Left colon (tissue), 2 donors: ENCODE data around the gene CLCN6. TPM values are rescaled to one million over a fixed set of nuclear protein-coding genes. Genes with fewer than 3 reads are reported as not detected.

Experiments used
- ATAC-seq: fragments of 200-7000 bp; cut with Tn5 transposase; one replicate; pipeline ENCODE4 v1.9.1; 2020; ENCODE audit warnings: mild to moderate bottlenecking, moderate library complexity
- DNase-seq, 2 donors: peaks; one replicate each; pipeline ENCODE4 v3.0.0-alpha.2; 2020
- intact Hi-C, 2 donors: fragments of 100-400 bp; cut with DNase I in 1 of 2; cut with micrococcal nuclease in 1 of 2; formaldehyde crosslinking; loops; one replicate each; pipeline versions ENCODE4 v1.11.2 to v1.14.0; 2022; cut with DNase I, micrococcal nuclease
- total RNA-seq, 2 donors: library from RNA; stranded (reverse); fragmentation: NEBNext Ultra II Directional; extraction: Animal tissue kit (Norgen Biotek cat#: 25700); gene quantifications; one replicate each; pipeline ENCODE4 v1.2.1, GENCODE V29; 2021
- donor health status: DM: no; HTN: no; CAD: no.
- donor health status: DM: yes; HTN: yes; CAD: no.

The CLCN6 gene
- total RNA-seq, 2 donors from 2014 or later: 14.6 to 20.4 TPM

DNA sequence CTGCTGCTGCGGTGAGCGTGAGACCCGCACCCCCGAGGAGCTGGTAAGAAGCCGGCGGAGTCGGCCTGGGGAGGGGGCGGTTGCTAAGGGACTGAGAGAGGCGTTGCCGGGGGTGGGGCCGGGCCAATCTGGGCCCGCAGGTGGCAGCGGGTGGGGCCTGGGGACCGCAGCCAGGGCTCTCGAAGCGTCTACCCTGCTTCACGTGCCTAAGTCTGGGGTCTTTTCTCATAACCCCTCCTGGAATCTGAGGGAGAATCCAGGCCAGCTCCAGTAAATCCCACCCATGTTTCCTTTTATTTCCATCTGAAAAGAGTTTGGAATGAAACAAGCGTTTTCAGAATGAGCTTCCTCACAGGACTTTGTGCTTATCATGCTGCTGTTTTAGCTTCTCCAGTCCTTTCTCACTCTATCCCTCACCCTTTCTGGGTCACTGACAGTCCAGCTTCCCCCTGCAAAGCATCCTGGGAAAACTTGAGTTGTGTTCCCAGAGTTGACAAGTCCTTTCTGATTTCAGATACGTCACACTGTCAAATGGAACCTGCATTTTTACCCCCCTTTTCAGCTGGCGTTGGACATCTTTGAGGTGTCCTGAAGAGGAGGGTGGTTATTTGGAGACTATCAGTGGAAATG, 431 bp downstream of the CLCN6 start:
- ATAC-seq: peak; percentile 53
- intact Hi-C loops: no loop called here
- DNase-seq: no peak

DNA sequence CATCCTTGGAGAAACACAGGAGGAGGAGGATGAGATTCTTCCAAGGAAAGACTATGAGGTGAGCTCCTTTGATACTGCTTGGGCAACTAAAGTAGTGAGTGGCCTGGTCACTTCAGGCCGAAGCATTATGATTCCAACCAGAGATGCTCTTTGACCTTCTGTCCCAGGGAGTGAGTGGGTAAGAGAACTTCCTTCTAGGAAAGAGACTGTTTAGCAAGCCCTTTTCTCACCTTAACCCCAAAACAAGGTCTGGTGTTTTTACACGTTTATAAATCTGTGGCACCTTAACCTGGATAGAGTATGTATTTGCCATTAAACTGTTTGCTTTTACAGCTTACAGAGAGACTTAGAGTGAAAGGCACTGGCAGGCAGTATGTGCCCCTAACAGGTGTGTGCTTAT, 1.1 kb downstream of the CLCN6 start:
- intact Hi-C loops: no loop called here
- DNase-seq (no peak), ATAC-seq (no peak)

DNA sequence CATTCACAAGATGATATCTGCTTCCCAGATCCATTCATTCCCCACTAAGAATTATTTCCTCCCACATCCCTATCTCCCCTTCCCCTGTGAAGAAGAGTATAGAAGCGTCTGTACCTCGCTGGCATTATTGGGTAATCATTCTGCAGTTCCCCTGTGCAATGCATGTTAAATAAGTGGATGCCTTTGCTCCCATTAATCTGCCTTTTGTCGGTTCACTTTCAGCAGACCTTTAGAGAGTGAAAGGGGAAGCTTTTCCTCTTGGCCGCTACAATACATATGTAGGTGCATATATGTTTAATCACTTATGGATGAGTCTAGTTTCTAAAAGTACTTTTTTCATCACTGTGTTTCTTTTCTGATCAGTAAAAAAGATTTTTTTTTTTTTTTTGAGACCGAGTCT, 7.0 kb downstream of the CLCN6 start:
- intact Hi-C loops: no loop called here
- no peak for DNase-seq
- ATAC-seq: no peak

DNA sequence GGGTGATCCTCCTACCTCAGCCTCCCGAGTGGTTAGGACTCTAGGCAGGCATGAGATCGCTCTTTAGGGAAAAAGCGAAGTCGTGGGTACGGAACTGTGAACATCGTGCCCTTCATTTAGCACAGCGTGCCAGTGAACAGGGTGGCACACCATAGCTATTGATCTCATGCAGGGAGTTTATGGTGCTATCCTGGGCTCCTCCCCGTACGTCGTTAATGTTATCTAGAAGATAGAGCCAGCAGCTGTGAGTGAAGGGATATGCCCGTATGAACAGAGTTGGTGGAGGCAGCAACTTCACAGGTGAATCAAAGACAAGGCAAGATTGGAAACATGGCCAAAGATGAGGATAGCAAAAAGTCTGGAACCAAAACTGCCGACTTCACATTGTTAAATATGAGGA, 11.2 kb downstream of the CLCN6 start:
- no peak for DNase-seq
- intact Hi-C loops: no loop called here
- ATAC-seq: peak; percentile 79

DNA sequence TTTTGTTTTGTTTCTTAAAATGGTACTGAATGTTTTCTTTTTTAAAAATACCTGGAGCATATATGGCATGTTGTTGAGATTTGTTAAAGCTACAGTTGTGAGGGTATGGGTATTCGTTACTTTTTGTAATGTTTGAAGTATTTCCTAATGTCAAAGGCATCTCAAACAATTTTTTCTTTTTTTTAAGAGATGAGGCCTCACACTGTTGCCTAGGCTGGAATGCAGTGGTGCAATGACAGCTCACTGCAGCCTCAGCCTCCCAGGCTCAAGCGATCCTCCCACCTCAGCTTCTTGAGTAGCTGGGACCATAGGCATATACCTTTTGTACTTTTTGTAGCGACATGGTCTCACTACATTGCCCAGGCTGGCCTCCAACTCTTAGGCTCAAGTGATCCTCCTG, 16.1 kb downstream of the CLCN6 start:
- no peak for ATAC-seq
- intact Hi-C loops: no loop called here
- no peak for DNase-seq

DNA sequence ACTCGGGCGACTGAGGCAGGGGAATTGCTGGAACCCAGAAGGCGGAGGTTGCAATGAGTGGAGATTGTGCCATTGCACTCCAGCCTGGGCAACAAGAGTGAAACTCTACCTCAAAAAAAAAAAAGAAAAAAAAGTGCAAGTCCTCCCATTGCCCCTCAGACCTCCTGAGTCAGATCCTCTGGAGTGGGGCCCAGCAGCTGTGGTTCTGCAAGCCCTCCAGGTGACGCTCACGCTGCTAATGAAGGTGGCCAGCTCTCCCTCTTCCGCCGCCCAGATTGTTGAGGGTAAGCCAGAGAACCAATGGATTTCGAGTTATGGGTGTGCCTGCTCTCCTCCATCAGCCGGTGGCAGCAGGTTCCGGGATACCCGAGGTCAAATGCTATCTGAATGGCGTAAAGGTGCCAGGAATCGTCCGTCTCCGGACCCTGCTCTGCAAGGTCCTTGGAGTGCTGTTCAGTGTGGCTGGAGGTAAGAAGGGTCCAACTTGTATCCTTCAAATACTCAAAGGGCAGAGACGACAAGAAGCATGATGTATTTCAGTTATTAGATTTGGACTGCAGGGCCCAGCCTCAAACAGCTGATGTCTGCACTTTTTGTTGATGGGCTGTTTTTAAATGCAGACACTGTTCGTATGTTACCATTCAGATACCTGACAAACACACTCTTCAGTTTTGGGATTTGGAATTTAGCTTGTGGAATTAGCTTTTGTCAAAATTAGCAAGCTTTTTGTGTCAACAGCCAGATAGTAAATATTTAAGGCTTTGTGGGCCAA, 17.6 kb downstream of the CLCN6 start:
- ATAC-seq (no peak), DNase-seq (no peak)
- intact Hi-C loops: no loop called here

DNA sequence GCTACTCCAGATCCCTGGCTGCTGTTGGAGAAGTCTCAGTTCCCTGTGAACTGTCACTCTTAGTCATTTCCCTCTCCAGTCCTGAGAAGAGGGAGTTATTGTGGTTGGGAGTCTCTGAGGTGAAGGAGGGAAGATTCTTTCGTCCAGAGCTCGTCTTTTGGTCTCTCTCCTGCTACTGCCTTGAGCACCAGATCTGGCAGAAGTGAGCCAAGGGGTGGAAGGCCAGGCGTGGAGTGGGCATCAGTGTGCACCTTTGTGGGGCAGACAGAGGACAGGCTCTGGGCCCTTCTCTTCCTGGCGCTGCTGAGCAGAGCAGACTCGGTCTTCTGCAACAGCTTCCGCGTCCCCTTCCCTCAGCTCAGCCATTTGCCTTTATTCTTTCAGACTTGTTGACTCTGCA, 19.1 kb downstream of the CLCN6 start:
- DNase-seq (no peak), ATAC-seq (no peak)
- intact Hi-C loops: no loop called here

DNA sequence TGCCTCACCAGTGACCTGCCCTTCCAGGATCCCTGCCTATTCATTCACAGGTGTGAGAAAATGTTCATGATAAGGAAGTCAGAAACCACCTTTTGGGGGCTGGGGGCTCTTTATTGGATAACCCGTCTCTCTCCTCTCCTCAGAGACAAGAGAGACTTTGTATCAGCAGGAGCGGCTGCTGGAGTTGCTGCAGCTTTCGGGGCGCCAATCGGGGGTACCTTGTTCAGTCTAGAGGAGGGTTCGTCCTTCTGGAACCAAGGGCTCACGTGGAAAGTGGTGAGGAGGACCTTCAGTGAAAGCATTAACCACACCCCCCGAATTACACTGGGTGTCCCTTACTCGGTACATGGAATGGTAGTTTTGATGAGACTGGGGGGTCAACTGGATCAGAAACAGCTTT, 21.0 kb downstream of the CLCN6 start:
- DNase-seq (no peak), ATAC-seq (no peak)
- intact Hi-C loops: no loop called here

DNA sequence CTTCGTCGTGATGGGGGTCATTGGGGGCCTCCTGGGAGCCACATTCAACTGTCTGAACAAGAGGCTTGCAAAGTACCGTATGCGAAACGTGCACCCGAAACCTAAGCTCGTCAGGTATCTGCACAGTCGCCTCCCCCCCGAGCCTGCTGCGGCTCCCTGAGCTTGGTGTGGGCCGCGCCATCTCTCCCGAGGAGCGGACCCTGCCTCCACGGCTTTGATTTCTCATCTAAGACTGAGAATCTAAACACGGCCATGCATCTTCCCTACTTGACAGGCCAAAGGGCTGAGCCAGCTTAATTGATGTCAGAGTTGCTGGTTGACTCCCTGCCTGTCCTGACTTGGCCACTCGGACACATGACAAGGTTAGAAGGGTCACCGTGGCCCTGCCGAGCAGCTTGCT, 22.5 kb downstream of the CLCN6 start:
- intact Hi-C loops: no loop called here
- no peak for DNase-seq
- ATAC-seq: no peak

DNA sequence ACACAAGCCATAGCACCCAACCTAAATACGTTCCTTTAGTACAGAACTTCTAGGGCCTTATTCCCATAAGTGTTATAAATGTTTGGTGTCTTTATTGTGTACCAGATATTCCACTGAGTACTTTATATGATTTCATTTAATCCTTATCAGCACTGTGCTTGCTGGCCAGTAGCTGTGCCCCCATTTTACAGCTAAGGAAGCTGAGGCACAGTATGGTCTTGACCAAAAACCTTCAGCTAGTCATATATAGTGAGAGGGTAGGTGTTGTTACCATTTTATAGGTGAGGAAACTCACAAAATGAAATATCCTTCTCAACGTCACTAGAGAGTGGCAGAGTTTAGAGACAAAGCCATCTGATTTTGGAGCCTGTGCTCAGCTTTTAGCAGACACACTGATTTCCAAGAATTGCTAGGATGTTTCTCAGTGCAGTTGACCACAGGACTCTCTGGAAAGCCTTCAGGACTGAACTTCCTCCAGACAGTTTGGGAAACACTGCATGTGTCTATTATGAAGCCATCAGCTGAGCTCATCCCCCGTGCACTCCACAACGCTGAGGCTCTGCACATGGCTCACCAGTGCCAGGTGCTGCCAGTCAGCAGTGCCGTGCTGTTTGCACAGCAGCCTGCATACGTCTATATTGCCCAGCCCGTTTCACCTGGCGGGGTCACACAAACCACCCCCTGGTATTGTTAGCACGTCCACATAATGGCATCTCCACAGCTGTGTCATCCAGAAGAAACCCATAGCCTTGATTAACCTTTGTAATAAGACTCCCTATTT, 26.1 kb downstream of the CLCN6 start:
- DNase-seq (no peak), ATAC-seq (no peak)
- intact Hi-C loops: loop anchor here in 1 of 2 donors (10.0 kb wide), 2 partner anchors 63 to 133 kb away; no protein-coding TSS in a partner anchor

DNA sequence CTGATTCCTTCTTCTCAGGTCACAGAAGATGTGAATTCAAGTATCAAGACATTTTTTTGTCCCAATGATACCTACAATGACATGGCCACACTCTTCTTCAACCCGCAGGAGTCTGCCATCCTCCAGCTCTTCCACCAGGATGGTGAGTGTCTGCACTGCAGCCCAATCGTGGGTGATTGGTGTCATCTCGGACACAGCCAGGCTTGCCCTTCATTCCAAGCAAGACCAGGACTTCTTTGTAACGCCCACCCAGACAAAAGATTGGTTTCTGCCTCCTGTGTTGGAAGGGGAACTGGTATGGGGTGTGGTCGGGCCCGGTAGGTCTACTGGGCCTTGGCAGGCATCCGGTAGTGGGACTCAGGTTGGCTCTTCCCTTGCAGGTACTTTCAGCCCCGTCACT, 27.5 kb downstream of the CLCN6 start:
- intact Hi-C loops: loop anchor here in 1 of 2 donors (10.0 kb wide), 2 partner anchors 61 to 131 kb away; no protein-coding TSS in a partner anchor
- no peak for DNase-seq
- ATAC-seq: no peak

DNA sequence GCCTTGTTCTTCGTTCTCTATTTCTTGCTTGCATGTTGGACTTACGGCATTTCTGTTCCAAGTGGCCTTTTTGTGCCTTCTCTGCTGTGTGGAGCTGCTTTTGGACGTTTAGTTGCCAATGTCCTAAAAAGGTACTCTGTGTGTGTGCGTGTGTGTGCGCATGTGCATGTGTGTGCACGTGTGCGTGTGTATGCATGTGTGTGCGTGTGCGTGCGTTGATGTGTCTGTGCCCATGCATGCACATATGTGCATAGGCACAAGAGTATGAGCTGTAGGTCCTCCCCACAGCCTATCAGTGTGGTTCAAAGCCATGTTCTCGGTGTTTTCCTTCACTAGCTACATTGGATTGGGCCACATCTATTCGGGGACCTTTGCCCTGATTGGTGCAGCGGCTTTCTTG, 27.9 kb downstream of the CLCN6 start:
- ATAC-seq (no peak), DNase-seq (no peak)
- intact Hi-C loops: loop anchor here in 1 of 2 donors (10.0 kb wide), 2 partner anchors 61 to 131 kb away; no protein-coding TSS in a partner anchor

DNA sequence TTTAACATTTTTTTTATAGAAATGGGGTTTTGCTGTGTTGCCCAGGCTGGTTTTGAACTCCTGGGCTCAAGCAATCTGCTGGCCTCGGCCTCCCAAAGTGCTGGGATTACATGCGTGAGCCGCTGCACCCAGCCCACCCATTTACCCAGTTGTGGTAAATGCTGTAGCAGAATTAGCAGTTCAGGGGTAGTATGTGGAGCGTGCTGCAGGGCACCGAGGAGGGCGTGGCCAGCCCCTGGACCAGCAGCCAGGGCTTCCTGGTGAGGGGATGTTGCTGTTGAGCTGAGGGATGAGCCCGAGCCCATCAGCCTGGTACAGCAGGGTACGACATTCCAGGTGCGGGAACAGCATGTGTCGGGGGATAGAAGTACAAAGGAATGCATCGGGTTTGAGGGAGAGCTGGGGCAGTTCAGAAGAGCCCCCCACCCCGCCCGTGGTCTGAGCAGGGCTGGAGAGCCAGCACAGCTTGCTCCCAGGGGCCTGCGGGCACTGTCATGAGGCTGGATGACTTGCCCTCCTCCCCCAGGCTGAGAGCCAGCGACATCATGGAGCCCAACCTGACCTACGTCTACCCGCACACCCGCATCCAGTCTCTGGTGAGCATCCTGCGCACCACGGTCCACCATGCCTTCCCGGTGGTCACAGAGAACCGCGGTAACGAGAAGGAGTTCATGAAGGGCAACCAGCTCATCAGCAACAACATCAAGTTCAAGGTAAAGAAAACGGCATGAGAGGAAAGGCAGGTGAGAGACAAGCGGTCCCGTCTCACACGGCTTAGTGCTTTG, 29.6 kb downstream of the CLCN6 start:
- DNase-seq: no peak
- no peak for ATAC-seq
- intact Hi-C loops: loop anchor here in 1 of 2 donors (10.0 kb wide), 2 partner anchors 59 to 129 kb away; no protein-coding TSS in a partner anchor

DNA sequence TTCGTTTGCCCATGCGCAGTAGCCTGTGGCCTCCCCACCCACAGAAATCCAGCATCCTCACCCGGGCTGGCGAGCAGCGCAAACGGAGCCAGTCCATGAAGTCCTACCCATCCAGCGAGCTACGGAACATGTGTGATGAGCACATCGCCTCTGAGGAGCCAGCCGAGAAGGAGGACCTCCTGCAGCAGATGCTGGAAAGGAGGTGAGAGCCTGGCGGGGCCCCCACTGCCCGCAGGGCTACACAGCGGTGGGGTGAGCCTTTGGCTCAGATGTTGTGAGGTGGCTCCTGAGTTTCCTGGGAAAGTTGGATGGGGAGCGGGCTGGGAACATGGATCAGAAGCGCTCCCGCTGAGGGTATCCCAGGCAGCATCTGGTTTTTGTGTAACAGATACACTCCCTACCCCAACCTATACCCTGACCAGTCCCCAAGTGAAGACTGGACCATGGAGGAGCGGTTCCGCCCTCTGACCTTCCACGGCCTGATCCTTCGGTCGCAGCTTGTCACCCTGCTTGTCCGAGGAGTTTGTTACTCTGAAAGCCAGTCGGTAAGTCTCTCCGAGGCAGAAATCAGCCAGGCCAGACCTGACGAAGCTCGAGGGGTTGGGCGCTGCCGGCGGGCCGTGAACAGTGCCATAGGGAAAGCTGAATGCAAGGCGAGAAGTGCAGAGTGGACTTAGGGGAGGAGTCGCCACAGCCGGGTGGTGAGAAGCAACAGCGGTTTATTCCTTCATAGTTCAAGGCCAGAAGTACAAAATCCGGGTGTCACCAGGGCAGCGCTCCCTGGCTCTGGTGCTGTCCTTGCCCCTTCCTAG, 31.2 kb downstream of the CLCN6 start:
- ATAC-seq: no peak
- no peak for DNase-seq
- intact Hi-C loops: loop anchor here in 1 of 2 donors (10.0 kb wide), 2 partner anchors 58 to 128 kb away; no protein-coding TSS in a partner anchor

DNA sequence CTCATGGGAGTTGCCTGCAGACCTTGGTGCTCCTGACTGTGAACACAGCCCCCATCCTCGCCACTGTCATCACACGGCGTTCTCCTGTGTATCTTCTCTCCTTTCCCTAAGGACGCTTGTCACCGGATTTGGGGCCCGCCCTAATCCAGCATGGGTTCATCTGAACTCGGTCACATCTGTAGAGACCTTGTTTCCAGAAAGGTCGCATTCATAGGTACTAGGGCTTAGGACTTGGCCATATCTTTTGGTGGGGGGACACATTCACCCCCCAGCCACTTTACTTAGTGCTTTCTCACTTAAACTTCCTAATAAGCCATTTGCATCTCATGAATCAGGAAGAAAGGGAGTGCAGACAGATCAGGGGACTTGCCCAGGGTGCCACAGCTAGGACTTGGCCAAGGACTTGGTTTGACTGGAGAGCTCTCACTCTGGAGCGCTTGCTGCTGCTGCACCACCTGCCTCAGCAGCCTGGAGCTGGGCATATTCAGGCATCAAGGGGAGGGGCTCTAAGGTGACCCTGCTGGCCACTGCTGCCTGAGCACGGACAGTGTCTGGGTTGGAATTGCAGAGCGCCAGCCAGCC, 31.9 kb downstream of the CLCN6 start:
- intact Hi-C loops: loop anchor here in 1 of 2 donors (10.0 kb wide), 2 partner anchors 57 to 127 kb away; no protein-coding TSS in a partner anchor
- ATAC-seq (peak; percentile 12), DNase-seq (no peak)

DNA sequence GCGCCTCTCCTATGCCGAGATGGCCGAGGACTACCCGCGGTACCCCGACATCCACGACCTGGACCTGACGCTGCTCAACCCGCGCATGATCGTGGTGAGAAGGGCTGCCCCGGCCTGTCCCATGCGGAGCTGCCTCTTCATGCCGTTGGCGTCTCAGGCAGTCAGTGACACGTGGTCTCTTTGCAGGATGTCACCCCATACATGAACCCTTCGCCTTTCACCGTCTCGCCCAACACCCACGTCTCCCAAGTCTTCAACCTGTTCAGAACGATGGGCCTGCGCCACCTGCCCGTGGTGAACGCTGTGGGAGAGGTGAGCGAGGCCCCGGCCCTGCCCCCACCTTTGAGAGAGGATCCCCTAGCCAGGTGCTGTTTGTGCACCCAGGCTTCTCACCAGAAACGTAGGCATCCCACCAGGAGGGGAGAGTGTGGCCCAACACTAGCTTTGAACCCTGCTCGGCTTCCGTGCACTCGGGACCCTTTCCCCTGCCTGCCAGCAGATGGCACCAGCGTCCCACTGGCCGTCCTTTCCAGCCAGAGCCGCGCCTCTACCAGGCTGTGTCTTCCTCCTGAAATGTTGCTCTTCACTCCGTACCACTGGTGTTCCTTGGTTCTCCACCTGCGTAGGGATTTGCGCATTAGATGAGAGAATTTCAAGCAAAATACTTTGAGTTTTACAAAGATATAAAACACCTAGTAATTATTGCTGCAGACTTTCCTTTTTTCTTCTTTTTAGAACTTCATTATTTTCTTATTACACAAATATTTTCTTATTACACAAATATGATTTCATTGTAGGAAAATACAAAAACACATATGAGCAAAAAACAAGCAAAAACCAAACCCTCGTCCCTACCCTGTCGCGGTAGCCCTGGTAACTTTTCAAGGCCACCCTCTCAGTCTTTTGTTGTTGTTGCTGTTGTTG, 32.6 kb downstream of the CLCN6 start:
- intact Hi-C loops: loop anchor here in 1 of 2 donors (10.0 kb wide), 2 partner anchors 56 to 126 kb away; no protein-coding TSS in a partner anchor
- DNase-seq (peak; percentile 43 to 75), ATAC-seq (peak; percentile 91)
